ENCODE results near the gene MID1.

Gene MID1

GRCh38 chrX:10423716-10424115, 196.7 kb downstream of the MID1 start:
- no peak for DNase-seq

- no peak for DNase-seq
Measured at GRCh38 chrX:10420134-10420533, 200.3 kb downstream of the MID1 start.

- no peak for DNase-seq
Measured at GRCh38 chrX:10416424-10416823, 204.0 kb downstream of the MID1 start.

GRCh38 chrX:10415306-10416001, 204.9 kb downstream of the MID1 start:
- no peak for DNase-seq

GRCh38 chrX:10414862-10415261, 205.5 kb downstream of the MID1 start:
- no peak for DNase-seq

- no peak for DNase-seq
Measured at GRCh38 chrX:10414156-10414824, 206.1 kb downstream of the MID1 start.

GRCh38 chrX:10404436-10404835, 215.9 kb downstream of the MID1 start:
- no peak for DNase-seq

GRCh38 chrX:10401239-10401638, 219.1 kb downstream of the MID1 start:
- no peak for DNase-seq

GRCh38 chrX:10399043-10399741, 221.2 kb downstream of the MID1 start:
- no peak for DNase-seq

- no peak for DNase-seq
Measured at GRCh38 chrX:10398215-10398614, 222.2 kb downstream of the MID1 start.

GRCh38 chrX:10397349-10397748, 223.0 kb downstream of the MID1 start:
- DNase-seq, result no peak

GRCh38 chrX:10395643-10396042, 224.7 kb downstream of the MID1 start:
- no peak for DNase-seq

All from CD4-positive, alpha-beta T cell treated with Interleukin-15 for 1 hour (primary cell).